GM12878 (cell line): ENCODE results near the gene BMPR1B. TPM values are rescaled to one million over a fixed set of nuclear protein-coding genes. Genes with fewer than 3 reads are reported as not detected.

ENCODE experiments used
- ATAC-seq: fragments of 200-7000 bp; cut with Tn5 transposase; 3 replicates; pipeline ENCODE4 v1.9.1; 2020; ENCODE audit warnings: mild to moderate bottlenecking, moderate library complexity
- BruUV-seq: library from RNA; stranded (reverse); fragments of 400-500 nt; replicated peaks from 2 replicates; lab custom pipeline; 2021; lab: Mats Ljungman, UMichigan
- CTCF ChIA-PET: fragments of 300-600 bp; sonication (Branson Sonifier 250); formaldehyde crosslinking; extraction: SDS; loops from one replicate; lab custom pipeline; 2021; ENCODE audit warnings: inconsistent platforms; lab: Yijun Ruan, JAX
- POLR2A ChIA-PET: fragments of 350-600 bp; formaldehyde crosslinking; extraction: SDS; loops from one replicate; lab custom pipeline; 2021; ENCODE audit warnings: inconsistent platforms; lab: Charles Lee
- RAD21 ChIA-PET: fragments of 300-600 bp; sonication (Branson Sonifier 250); formaldehyde crosslinking; loops from one replicate; lab custom pipeline; 2023; ENCODE audit warnings: antibody characterized with exemption; ENCODE audit not compliant: unreplicated experiment; lab: Charles Lee
- SMC1A ChIA-PET: fragments of 300-600 bp; sonication (Branson Sonifier 250); formaldehyde crosslinking; loops from one replicate; lab custom pipeline; 2023; ENCODE audit not compliant: unreplicated experiment, uncharacterized antibody; lab: Charles Lee
- DNase-seq: peaks from one replicate; pipeline ENCODE4 v3.0.0-alpha.2; 2011; ENCODE audit warnings: low read depth, low spot score
- FAIRE-seq: peaks from 3 replicates; lab custom pipeline; 2011; peaks lifted over from hg19 to GRCh38; lab: Jason Lieb, UNC
- H2AFZ ChIP-seq: 2 replicates; pipeline ENCODE4 v1.6.0; 2011; ENCODE audit warnings: low read depth, low read length, control low read depth; ENCODE audit not compliant: control insufficient read depth
- H3K27ac ChIP-seq: 2 replicates; pipeline ENCODE4 v1.5.1; 2011; ENCODE audit warnings: control low read depth; ENCODE audit not compliant: control insufficient read depth, insufficient read depth
- H3K27me3 ChIP-seq, 2 experiments: replicated peaks in 1 of 2; 2 replicates each; pipeline versions ENCODE4 v1.6.0 to v1.6.1; 2011; ENCODE audit warnings: low read length in 1 of 2; ENCODE audit not compliant: control insufficient read depth in 2 of 2, insufficient read depth in 2 of 2
- H3K36me3 ChIP-seq, 2 experiments: 2 replicates each; pipeline ENCODE4 v1.5.1; 2011; ENCODE audit warnings: low read length in 1 of 2; ENCODE audit not compliant: control insufficient read depth in 2 of 2, insufficient read depth in 2 of 2
- H3K4me1 ChIP-seq: 2 replicates; pipeline ENCODE4 v1.6.1; 2011; ENCODE audit warnings: mild to moderate bottlenecking, low read length, moderate library complexity, mixed read lengths; ENCODE audit not compliant: control insufficient read depth, insufficient read depth
- H3K4me2 ChIP-seq: 2 replicates; pipeline ENCODE4 v1.6.0; 2011; ENCODE audit warnings: control low read depth; ENCODE audit not compliant: control insufficient read depth, insufficient read depth
- H3K4me3 ChIP-seq: fragments of 200-600 bp; sonication (generic); 2 replicates; pipeline ENCODE4 v1.5.1; 2016
- H3K79me2 ChIP-seq: 2 replicates; pipeline ENCODE4 v1.6.0; 2011; ENCODE audit warnings: low read length; ENCODE audit not compliant: control insufficient read depth, insufficient read depth
- H3K9ac ChIP-seq: 2 replicates; pipeline ENCODE4 v1.8.0; 2011; ENCODE audit warnings: low read length, control low read depth, mixed read lengths; ENCODE audit not compliant: control insufficient read depth, insufficient read depth
- H3K9me3 ChIP-seq: replicated peaks from 3 replicates; pipeline ENCODE4 v1.5.1; 2011; ENCODE audit warnings: mild to moderate bottlenecking, low read length; ENCODE audit not compliant: control insufficient read depth, insufficient read depth
- H4K20me1 ChIP-seq: 2 replicates; pipeline ENCODE4 v1.6.0; 2011; ENCODE audit not compliant: control insufficient read depth, insufficient read depth
- BACH1 ChIP-seq: fragments of 450-650 bp; IDR thresholded peaks from 2 replicates; pipeline ENCODE4 v1.6.1; 2017; ENCODE audit warnings: mild to moderate bottlenecking, borderline replicate concordance
- CHD2 ChIP-seq: IDR thresholded peaks from 2 replicates; pipeline ENCODE4 v1.6.1; 2011; ENCODE audit warnings: low read depth, low read length, improper control_type of control experiment, borderline replicate concordance
- DPF2 ChIP-seq: fragments of 450-650 bp; IDR thresholded peaks from 2 replicates; pipeline ENCODE4 v1.6.1; 2017; ENCODE audit warnings: mild to moderate bottlenecking
- EGR1 ChIP-seq, 2 experiments: IDR thresholded peaks; 1 replicate in 1 of 2; 2 replicates in 1 of 2; pipeline ENCODE4 v1.6.1; 2011 to 2012; ENCODE audit warnings: low read depth in 2 of 2, low read length in 2 of 2, borderline replicate concordance in 1 of 2, mild to moderate bottlenecking in 1 of 2, moderate library complexity in 1 of 2
- FOS ChIP-seq: IDR thresholded peaks from 3 replicates; pipeline ENCODE4 v1.6.1; 2011; ENCODE audit warnings: borderline replicate concordance; ENCODE audit not compliant: insufficient read length; ENCODE audit errors: extremely low read depth
- FOXK2 ChIP-seq: fragments of 450-650 bp; IDR thresholded peaks from 2 replicates; pipeline ENCODE4 v1.6.1; 2017; ENCODE audit warnings: mild to moderate bottlenecking, moderate library complexity
- FOXM1 ChIP-seq: IDR thresholded peaks from 2 replicates; pipeline ENCODE4 v1.6.1; 2012; ENCODE audit warnings: low read depth, mild to moderate bottlenecking, inconsistent platforms, low read length, moderate library complexity
- KAT2A ChIP-seq: conservative IDR thresholded peaks from 2 replicates; pipeline ENCODE4 v1.6.1; 2011; ENCODE audit warnings: low read depth, low read length; ENCODE audit not compliant: control insufficient read depth
- MYB ChIP-seq: fragments of 150-350 bp; IDR thresholded peaks from 2 replicates; pipeline ENCODE4 v1.6.1; 2014; ENCODE audit warnings: mild to moderate bottlenecking, low read depth, low read length, borderline replicate concordance
- SUPT20H ChIP-seq: IDR thresholded peaks from 2 replicates; pipeline ENCODE4 v1.6.1; 2011; ENCODE audit warnings: low read depth, mild to moderate bottlenecking, low read length, moderate library complexity, borderline replicate concordance; ENCODE audit not compliant: control insufficient read depth
- YBX1 ChIP-seq: fragments of 450-650 bp; IDR thresholded peaks from 2 replicates; pipeline ENCODE4 v1.6.1; 2016; ENCODE audit warnings: antibody characterized with exemption
- ZBED1 ChIP-seq: IDR thresholded peaks from 2 replicates; pipeline ENCODE4 v1.6.1; 2016; ENCODE audit warnings: borderline replicate concordance
- WGBS: methylation state at CpG from one replicate; pipeline ENCODE4 v1.1.6; 2016; ENCODE audit warnings: low lambda C conversion rate; ENCODE audit not compliant: insufficient replicate concordance, insufficient coverage; ENCODE audit errors: missing lambda C conversion rate; 5-methylcytosine and 5-hydroxymethylcytosine counted together
- in situ Hi-C: fragments of 300-500 bp; cut with MboI; formaldehyde crosslinking; loops from 9 replicates; pipeline ENCODE4 v1.14.3; 2018; ENCODE audit warnings: mixed read lengths
- intact Hi-C: fragments of 100-400 bp; cut with micrococcal nuclease; formaldehyde crosslinking; loops from one replicate; pipeline ENCODE4 v1.14.2; 2022; ENCODE audit not compliant: unreplicated experiment
- polyA plus RNA-seq, 11 experiments: library from polyadenylated mRNA; depleted of rRNA in 4 of 11; unstranded in 6 of 11; stranded (reverse) in 5 of 11; fragments of >200 nt; fragmentation: Nextera tagmentation in 4 of 11; fragmentation: Illumina TruSeq in 1 of 11; extraction: Ambion mirVana in 4 of 11; extraction: Trizol in 1 of 11; gene quantifications; 1 replicate in 1 of 11; 2 replicates in 10 of 11; pipeline versions ENCODE4 v1.2.1 to v1.2.3, GENCODE V29; 2011 to 2016; ENCODE audit warnings: inconsistent platforms in 2 of 11, missing spikeins in 2 of 11, low read depth in 1 of 11
- total RNA-seq, 4 experiments: library from RNA; depleted of rRNA in 3 of 4; stranded (reverse); fragments of >200 nt in 3 of 4; fragmentation: Illumina TruSeq in 1 of 4; extraction: Trizol in 1 of 4; gene quantifications; 2 replicates each; pipeline versions ENCODE4 v1.2.1 to v1.2.3, GENCODE V29; 2013 to 2021
- TF ChIP-seq, protein P1 (sequence below): IDR thresholded peaks from 2 replicates; pipeline ENCODE4 v1.6.1; 2012; ENCODE audit warnings: mild to moderate bottlenecking, low read depth, low read length
- TF ChIP-seq, protein P2 (sequence below): fragments of 450-650 bp; IDR thresholded peaks from 2 replicates; pipeline ENCODE4 v1.6.1; 2017; ENCODE audit warnings: low read depth, mild to moderate bottlenecking, moderate library complexity

The BMPR1B gene
- total and polyA plus RNA-seq, 10 of the 15 experiments (the other 5 are each of a cell fraction or from before 2014, with no cell fraction given), result not detected

DNA sequence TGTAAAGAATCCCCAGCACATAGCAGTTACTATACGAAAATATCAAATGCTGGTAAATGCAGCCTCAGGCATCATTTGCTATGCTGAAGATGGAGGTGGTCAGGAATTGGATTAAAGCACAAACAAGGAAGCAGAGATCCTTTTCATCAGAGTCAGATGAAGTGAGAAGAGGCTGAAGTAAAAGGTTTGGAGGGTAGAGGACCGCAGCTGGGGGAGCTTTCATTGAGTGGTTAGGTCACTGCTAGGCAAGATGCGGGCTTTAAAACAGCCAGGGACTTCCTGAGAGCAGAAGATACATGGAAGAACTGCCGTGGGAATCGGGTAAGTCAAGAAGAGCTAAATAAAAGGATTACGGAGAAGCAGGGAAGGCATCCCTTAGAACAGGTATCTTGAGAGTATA lies 439.6 kb downstream of the BMPR1B start (continued):
- TF ChIP-seq FOS (no peak), CHD2 (no peak), FOXK2 (no peak), SUPT20H (no peak)
- TF ChIP-seq, protein P1, sequence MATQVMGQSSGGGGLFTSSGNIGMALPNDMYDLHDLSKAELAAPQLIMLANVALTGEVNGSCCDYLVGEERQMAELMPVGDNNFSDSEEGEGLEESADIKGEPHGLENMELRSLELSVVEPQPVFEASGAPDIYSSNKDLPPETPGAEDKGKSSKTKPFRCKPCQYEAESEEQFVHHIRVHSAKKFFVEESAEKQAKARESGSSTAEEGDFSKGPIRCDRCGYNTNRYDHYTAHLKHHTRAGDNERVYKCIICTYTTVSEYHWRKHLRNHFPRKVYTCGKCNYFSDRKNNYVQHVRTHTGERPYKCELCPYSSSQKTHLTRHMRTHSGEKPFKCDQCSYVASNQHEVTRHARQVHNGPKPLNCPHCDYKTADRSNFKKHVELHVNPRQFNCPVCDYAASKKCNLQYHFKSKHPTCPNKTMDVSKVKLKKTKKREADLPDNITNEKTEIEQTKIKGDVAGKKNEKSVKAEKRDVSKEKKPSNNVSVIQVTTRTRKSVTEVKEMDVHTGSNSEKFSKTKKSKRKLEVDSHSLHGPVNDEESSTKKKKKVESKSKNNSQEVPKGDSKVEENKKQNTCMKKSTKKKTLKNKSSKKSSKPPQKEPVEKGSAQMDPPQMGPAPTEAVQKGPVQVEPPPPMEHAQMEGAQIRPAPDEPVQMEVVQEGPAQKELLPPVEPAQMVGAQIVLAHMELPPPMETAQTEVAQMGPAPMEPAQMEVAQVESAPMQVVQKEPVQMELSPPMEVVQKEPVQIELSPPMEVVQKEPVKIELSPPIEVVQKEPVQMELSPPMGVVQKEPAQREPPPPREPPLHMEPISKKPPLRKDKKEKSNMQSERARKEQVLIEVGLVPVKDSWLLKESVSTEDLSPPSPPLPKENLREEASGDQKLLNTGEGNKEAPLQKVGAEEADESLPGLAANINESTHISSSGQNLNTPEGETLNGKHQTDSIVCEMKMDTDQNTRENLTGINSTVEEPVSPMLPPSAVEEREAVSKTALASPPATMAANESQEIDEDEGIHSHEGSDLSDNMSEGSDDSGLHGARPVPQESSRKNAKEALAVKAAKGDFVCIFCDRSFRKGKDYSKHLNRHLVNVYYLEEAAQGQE, result no peak

DNA sequence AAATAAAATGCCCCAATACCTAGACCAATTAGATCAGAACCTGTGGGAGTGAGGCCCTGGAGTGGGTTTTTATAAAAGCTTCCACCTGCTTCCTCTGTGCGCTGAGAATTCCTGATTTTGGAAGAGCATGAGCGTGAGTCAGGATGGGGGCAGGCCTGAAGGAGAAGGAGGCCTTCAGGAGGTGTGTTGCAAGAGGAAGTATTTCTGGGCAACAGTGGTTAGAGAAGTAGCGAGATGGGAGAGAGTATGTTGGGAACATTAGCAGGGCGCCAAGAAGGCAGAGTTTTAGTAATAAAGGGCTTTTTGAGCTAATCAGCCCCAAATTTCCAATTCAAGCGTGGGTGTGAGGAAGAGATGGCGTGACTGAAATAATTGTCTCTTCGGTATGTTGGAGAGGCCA lies 441.2 kb downstream of the BMPR1B start:
- Histone ChIP-seq H3K4me1 (no peaks in the 10 kb centered on the region), H4K20me1 (no peaks in the 10 kb centered on the region), H2AFZ (no peak overlapping the region), H3K9ac (no peak overlapping the region), H3K27ac (no peak overlapping the region), H3K79me2 (no peaks in the 10 kb centered on the region), H3K36me3 (no peaks in the 10 kb centered on the region), H3K4me3 (no peak overlapping the region), H3K9me3 (no peaks in the 10 kb centered on the region), H3K4me2 (no peak overlapping the region), H3K27me3 (no peaks in the 10 kb centered on the region)
- ChIA-PET SMC1A (no interaction called here), POLR2A (no interaction called here), RAD21 (no interaction called here), CTCF (no interaction called here)
- DNase-seq (no peak), ATAC-seq (no peak), FAIRE-seq (no peak)
- no TSS peak for BruUV-seq
- 30% methylated on average over 7 of the region's 7 CpGs for WGBS
- intact Hi-C loops (no loop called here), in situ Hi-C loops (no loop called here)
- TF ChIP-seq EGR1 (IDR thresholded peaks at IDR 0.05; ENCODE audit: borderline replicate concordance in 1 of 2, low read depth in 2 of 2, low read length in 2 of 2) (no peak), ZBED1 (no peak), BACH1 (no peak), KAT2A (no peak), DPF2 (no peak), MYB (no peak), YBX1 (no peak), FOXM1 (no peak)
- TF ChIP-seq, protein P2, sequence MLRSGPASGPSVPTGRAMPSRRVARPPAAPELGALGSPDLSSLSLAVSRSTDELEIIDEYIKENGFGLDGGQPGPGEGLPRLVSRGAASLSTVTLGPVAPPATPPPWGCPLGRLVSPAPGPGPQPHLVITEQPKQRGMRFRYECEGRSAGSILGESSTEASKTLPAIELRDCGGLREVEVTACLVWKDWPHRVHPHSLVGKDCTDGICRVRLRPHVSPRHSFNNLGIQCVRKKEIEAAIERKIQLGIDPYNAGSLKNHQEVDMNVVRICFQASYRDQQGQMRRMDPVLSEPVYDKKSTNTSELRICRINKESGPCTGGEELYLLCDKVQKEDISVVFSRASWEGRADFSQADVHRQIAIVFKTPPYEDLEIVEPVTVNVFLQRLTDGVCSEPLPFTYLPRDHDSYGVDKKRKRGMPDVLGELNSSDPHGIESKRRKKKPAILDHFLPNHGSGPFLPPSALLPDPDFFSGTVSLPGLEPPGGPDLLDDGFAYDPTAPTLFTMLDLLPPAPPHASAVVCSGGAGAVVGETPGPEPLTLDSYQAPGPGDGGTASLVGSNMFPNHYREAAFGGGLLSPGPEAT, result no peak
